Sigmoid colon (tissue), 4 donors: ENCODE measurements around the gene FOLR1.

Source experiments
- EP300 ChIP-seq, 4 donors: sonication (generic); formaldehyde crosslinking; IDR thresholded peaks; one replicate each; pipeline ENCODE4 v1.6.1; 2017; ENCODE audit warnings: antibody characterized with exemption in 4 of 4
- POLR2A ChIP-seq, 2 donors: fragments of 450-650 bp; IDR thresholded peaks; one replicate each; pipeline ENCODE4 v1.6.1; 2016; ENCODE audit warnings: antibody characterized with exemption in 2 of 2, mild to moderate bottlenecking in 2 of 2, moderate library complexity in 2 of 2
- POLR2AphosphoS5 ChIP-seq, 4 donors: sonication (generic); formaldehyde crosslinking; IDR thresholded peaks; one replicate each; pipeline ENCODE4 v1.6.1; 2017; ENCODE audit warnings: antibody characterized with exemption in 4 of 4
- TF ChIP-seq, protein P1 (sequence below), 4 experiments: fragments of 450-650 bp in 3 of 4; fragments of 200-600 bp in 1 of 4; IDR thresholded peaks; one replicate each; pipeline ENCODE4 v1.5.1; 2016 to 2019; ENCODE audit warnings: antibody characterized with exemption in 4 of 4, mild to moderate bottlenecking in 3 of 4, moderate library complexity in 2 of 4

DNA sequence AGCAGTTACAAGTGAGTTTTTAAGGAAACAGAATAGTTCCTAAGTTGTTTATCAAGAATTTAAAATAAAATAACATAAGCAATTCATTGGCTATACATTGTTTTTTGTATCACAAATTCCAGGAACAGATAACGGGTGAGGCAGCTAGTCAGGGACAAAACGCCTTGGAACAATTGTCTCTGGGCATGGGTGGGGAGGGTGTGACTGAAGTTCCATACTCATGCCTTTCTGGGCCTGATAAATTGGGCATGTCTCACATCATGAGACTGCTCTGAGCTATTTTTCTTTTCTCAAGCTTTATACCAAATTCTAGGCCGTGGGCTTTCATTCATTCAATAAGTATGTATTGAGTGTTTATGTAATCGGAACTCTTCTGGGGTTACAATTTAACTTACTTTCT, 34.8 kb upstream of the FOLR1 start:
- TF ChIP-seq, protein P1, sequence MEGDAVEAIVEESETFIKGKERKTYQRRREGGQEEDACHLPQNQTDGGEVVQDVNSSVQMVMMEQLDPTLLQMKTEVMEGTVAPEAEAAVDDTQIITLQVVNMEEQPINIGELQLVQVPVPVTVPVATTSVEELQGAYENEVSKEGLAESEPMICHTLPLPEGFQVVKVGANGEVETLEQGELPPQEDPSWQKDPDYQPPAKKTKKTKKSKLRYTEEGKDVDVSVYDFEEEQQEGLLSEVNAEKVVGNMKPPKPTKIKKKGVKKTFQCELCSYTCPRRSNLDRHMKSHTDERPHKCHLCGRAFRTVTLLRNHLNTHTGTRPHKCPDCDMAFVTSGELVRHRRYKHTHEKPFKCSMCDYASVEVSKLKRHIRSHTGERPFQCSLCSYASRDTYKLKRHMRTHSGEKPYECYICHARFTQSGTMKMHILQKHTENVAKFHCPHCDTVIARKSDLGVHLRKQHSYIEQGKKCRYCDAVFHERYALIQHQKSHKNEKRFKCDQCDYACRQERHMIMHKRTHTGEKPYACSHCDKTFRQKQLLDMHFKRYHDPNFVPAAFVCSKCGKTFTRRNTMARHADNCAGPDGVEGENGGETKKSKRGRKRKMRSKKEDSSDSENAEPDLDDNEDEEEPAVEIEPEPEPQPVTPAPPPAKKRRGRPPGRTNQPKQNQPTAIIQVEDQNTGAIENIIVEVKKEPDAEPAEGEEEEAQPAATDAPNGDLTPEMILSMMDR (IDR thresholded peaks at IDR 0.05) = no peak
- TF ChIP-seq POLR2A (IDR thresholded peaks at IDR 0.05) (no peak), POLR2AphosphoS5 (IDR thresholded peaks at IDR 0.05) (no peak), EP300 (IDR thresholded peaks at IDR 0.05) (no peak)
